Right ventricle myocardium inferior (tissue), 1 donor: ENCODE data around the gene SSBP1. TPM values are rescaled to one million over a fixed set of nuclear protein-coding genes. Genes with fewer than 3 reads are reported as not detected.

ENCODE experiments used
- ATAC-seq: fragments of 200-7000 bp; cut with Tn5 transposase; one replicate; pipeline ENCODE4 v1.9.1; 2020; ENCODE audit warnings: mild to moderate bottlenecking, moderate library complexity
- DNase-seq: peaks from one replicate; pipeline ENCODE4 v3.0.0; 2021; ENCODE audit errors: missing footprints
- intact Hi-C: fragments of 100-400 bp; cut with DNase I; formaldehyde crosslinking; loops from one replicate; pipeline ENCODE4 v1.11.0; 2022
- total RNA-seq: library from RNA; stranded (reverse); fragmentation: NEBNext Ultra II Directional; extraction: Animal tissue kit (Norgen Biotek cat#: 25700); gene quantifications from one replicate; pipeline ENCODE4 v1.2.1, GENCODE V29; 2021
- donor health status: DM: no; HTN: yes; CAD: no; lungs with severe emphysema.

Gene SSBP1
- total RNA-seq, 1 donor from 2014 or later: 109 TPM

- ATAC-seq (no peak), DNase-seq (no peak)
- intact Hi-C loops: loop anchor here (10.0 kb wide), 1 partner anchor 50 kb away; no protein-coding TSS in a partner anchor
Measured at GRCh38 chr7:141704741-141705140, 33.4 kb upstream of the SSBP1 start.

- ATAC-seq (no peak), DNase-seq (no peak)
- intact Hi-C loops: loop anchor here (10.0 kb wide), 1 partner anchor 52 kb away; no protein-coding TSS in a partner anchor
Measured at GRCh38 chr7:141706239-141707064, 31.7 kb upstream of the SSBP1 start.

GRCh38 chr7:141708351-141708750, 29.8 kb upstream of the SSBP1 start, which contains the start of gene WEE2:
Gene WEE2, plus strand, starts transcription at chr7:141708353. Its CDS starts 406 bp downstream, at chr7:141708759.
- DNase-seq (no peak), ATAC-seq (no peak)
- intact Hi-C loops: loop anchor here (10.0 kb wide), 1 partner anchor 54 kb away; no protein-coding TSS in a partner anchor

GRCh38 chr7:141709318-141709717, 28.8 kb upstream of the SSBP1 start:
- DNase-seq: no peak
- intact Hi-C loops: loop anchor here (10.0 kb wide), 1 partner anchor 55 kb away; no protein-coding TSS in a partner anchor
- no peak for ATAC-seq

- no peak for ATAC-seq
Measured at GRCh38 chr7:141709749-141710148, 28.4 kb upstream of the SSBP1 start.

GRCh38 chr7:141710301-141710700, 27.9 kb upstream of the SSBP1 start:
- no peak for DNase-seq
- intact Hi-C loops: no loop called here
- no peak for ATAC-seq

More at GRCh38 chr7:141709749-141710148, 28.4 kb upstream of the SSBP1 start:
- no peak for DNase-seq
- intact Hi-C loops: loop anchor here (10.0 kb wide), 1 partner anchor 55 kb away; no protein-coding TSS in a partner anchor

GRCh38 chr7:141712603-141713255, 25.4 kb upstream of the SSBP1 start:
- no peak for ATAC-seq
- intact Hi-C loops: no loop called here

GRCh38 chr7:141713890-141714289, 24.3 kb upstream of the SSBP1 start:
- intact Hi-C loops: no loop called here
- DNase-seq: no peak
- no peak for ATAC-seq

More at GRCh38 chr7:141712603-141713255, 25.4 kb upstream of the SSBP1 start:
- no peak for DNase-seq

GRCh38 chr7:141714571-141714970, 23.6 kb upstream of the SSBP1 start:
- ATAC-seq (no peak), DNase-seq (no peak)
- intact Hi-C loops: no loop called here

GRCh38 chr7:141715018-141715417, 23.1 kb upstream of the SSBP1 start:
- ATAC-seq (no peak), DNase-seq (no peak)
- intact Hi-C loops: no loop called here

- DNase-seq: no peak
- no peak for ATAC-seq
- intact Hi-C loops: no loop called here
Measured at GRCh38 chr7:141715794-141716689, 22.1 kb upstream of the SSBP1 start.

- no peak for DNase-seq
- intact Hi-C loops: no loop called here
- no peak for ATAC-seq
Measured at GRCh38 chr7:141717450-141717849, 20.7 kb upstream of the SSBP1 start.

GRCh38 chr7:141722529-141722928, 15.6 kb upstream of the SSBP1 start:
- DNase-seq (no peak), ATAC-seq (no peak)
- intact Hi-C loops: no loop called here

- intact Hi-C loops: no loop called here
- no peak for ATAC-seq
- no peak for DNase-seq
Measured at GRCh38 chr7:141729020-141729419, 9.1 kb upstream of the SSBP1 start.

- intact Hi-C loops: no loop called here
Measured at GRCh38 chr7:141731476-141732149, 6.5 kb upstream of the SSBP1 start.

GRCh38 chr7:141737118-141737835, 881 bp upstream of the SSBP1 start:
- ATAC-seq: no peak
- intact Hi-C loops: no loop called here
- DNase-seq: no peak

More at GRCh38 chr7:141731476-141732149, 6.5 kb upstream of the SSBP1 start:
- peak; percentile 60 for ATAC-seq
- DNase-seq: no peak

GRCh38 chr7:141738592-141739013, 445 bp downstream of the SSBP1 start:
- intact Hi-C loops: loop anchor here (1.0 kb wide), 1 partner anchor 84 kb away; no protein-coding TSS in a partner anchor

More at GRCh38 chr7:141738592-141739013, 445 bp downstream of the SSBP1 start:
- DNase-seq (no peak), ATAC-seq (no peak)
